GM19395 (cell line): ENCODE data around the gene VTN.
A peak's percentile ranks its signal among the peaks of the same experiment; 100 is the strongest.

Experiments used
- ATAC-seq: cut with Tn5 transposase; IDR thresholded peaks from one replicate; pipeline ENCODE4 v1.9.1; 2021; ENCODE audit warnings: mild to moderate bottlenecking, moderate library complexity; ENCODE audit not compliant: unreplicated experiment

VTN gene

DNA sequence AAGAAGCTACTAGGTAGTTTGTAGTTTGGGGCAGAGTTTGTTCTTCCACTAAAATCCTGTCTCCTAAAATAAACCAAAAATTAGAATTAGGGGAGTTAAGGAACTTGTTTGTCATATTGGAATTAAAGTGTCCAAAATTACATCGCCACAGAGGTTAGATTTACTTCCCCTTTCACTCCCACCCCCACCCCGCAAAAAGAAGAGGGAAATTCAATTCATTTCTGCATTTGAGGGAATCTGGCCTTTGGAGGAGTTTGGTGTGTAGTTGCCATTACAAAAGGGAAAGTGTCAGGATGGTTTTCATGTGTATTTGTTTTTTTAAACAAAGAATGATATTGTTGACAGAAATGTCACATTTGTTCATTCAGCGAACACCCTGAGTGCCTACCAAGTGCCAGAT, 45.3 kb downstream of the VTN start:
- no peak for ATAC-seq

- ATAC-seq = no peak
Measured at GRCh38 chr17:28324267-28324745, 45.8 kb downstream of the VTN start.

DNA sequence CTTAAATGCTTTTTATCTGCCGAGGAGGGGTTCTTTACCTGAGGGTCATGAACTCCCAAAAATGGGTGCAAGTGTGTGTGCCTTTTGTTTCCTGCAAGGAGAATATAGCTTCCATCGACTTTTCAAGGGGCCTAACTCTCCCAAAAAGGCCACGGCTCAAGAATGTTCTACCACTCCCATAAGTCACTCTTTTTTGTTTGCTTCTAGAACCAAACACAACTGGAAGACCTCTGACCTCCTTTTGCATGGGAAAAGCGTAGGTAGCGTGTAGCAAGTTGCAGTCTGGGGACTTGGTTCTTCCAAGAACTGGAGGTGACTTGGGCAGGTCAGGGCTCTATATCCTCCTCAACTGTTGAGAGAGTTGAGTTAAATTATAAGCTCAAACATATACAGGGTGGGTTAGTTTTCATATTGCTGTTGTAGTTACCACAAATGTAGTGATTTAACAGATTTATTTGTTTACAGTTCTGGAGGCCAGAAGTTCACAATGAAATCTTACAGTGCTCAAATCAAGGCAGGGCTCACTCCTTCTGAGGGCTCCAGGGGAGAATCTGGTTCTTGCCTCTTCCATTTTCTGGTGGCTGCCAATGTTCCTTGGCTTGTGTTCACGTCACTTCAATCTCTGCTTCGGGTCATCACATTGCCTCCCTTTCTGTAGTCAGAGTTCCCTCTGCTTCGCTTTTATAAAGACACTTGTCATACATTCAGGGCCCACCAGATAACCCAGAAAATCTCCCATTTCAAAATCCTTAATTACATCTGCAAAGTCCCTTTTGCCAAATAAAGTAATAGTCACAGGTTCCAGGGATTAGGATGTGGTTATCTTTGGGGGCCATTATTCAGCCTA, 49.7 kb downstream of the VTN start:
- no peak for ATAC-seq

DNA sequence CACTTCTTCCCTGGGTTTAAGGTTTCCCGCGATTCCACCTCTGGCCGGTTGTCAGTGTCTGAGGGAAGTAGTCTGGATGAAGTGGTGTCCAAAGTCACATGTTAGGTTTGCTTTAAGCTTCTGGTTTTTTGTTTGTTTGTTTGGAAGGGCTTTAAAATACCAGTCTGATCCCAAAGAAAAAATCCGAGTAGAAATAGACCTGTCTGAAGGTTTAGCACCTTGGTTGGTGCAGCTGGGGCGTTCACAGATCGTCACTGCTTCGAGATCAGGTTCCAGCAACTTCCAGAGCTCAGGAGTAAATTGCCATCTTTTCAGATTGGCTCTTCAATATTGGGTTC, 50.5 kb downstream of the VTN start:
- no peak for ATAC-seq

DNA sequence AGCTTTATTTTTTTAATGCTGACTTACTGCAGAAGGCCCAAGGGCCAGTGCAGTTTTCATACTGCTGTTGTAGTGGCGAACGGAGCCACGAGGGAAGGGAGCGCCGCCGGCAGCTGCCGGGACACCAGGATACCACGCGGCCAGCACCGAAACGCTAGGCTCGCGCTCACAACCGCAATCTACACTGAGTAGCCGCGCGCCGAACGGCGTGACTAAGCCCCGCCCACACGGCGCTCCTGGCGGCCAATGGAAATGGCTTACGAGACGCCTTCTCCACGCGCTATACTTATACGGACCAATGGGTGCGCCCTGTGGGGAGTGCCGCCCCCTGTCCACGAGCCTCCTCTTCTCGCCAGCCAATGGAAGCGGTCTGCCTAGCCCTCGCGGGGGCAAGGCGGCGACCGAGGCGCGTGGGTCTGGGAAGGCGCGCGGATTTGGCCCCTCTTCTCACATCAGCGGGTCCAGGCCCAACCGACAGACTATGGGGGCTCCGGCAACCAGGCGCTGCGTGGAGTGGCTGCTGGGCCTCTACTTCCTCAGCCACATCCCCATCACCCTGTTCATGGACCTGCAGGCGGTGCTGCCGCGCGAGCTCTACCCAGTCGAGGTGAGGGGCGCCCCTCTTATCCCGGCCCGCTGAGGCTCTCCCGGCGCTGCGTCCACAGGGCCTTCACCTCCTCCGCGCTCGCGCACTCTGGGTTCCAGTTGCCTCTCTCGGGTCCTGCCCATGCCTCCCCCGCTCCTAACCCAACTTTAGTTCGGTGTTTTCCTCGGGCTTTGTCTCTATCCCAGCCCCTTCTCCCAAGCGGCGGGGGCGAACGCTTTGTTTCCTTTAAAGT, 51.1 kb downstream of the VTN start, which contains the start of gene TMEM97:
Gene TMEM97, plus strand, starts transcription at position 442 of the 839 bp plus-strand sequence. Its CDS starts 40 bp downstream, at position 482.
- ATAC-seq = peak; percentile 90

DNA sequence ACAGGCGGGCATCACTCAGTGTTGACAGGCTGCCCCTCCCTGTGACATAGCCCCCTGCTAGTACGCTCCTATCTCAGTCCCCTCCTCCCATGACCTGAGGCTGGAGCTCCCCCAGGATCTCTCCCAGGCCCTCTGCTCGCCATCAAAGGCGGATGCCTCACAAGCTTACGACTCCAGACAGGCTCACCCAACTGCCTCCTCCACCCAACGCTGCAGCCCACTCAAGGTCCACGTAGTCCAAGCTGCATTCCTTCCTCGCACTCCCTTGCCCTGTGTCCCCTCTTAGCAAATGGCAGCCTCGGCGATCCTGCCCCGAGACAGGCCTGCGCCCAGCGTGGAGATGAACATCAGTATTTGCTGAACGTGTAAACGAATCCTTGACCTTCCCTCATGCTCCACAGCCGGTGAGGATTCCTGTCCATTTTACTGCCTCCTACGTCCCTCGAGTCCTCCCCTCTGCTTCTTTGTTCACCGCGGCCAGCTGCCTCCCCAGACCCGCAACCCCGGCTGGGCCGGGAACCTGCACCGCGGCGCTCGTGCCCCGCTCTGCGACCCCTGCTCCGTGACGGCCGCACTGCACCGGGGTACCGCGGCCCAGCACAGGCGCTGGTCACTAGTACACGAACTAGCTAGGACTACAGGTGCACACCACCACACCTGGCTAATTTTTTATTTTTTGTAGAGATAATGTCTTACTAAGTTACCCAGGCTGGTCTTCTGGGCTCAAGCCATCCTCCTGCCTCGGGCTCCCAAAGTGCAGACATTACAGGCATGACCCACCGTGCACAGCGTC, 51.9 kb downstream of the VTN start:
- ATAC-seq = peak; percentile 12
